ENCODE data around the gene SCFD1.
"Not testable (repeated sequence)": the region's sequence is repeated elsewhere in the genome, so short reads cannot be mapped to it uniquely, and the experiment has no call there.

The SCFD1 gene

GRCh38 chr14:30625533-30625932 is 3.4 kb downstream of the SCFD1 start:
- ChIA-PET POLR2A (interaction anchor here (1.0 kb wide), 1 partner anchor 14 kb away, joined by 3 read pairs; no protein-coding TSS in a partner anchor), CTCF (no interaction called here)
- DNase-seq (ENCODE audit: extremely low spot score), result no peak
- no peak for TF ChIP-seq L3MBTL2 (conservative IDR thresholded peaks at IDR 0.05)
- TF ChIP-seq HDGF (IDR thresholded peaks at IDR 0.05; ENCODE audit: borderline replicate concordance), result no peak
- TF ChIP-seq BHLHE40 (IDR thresholded peaks at IDR 0.05; ENCODE audit: borderline replicate concordance), result no peak
- TF ChIP-seq TARDBP (IDR thresholded peaks at IDR 0.05), result no peak
- no peak for TF ChIP-seq ZNF384 (IDR thresholded peaks at IDR 0.05)
- TF ChIP-seq ARNT (IDR thresholded peaks at IDR 0.05), result no peak
- TF ChIP-seq SP1 (IDR thresholded peaks at IDR 0.05), result no peak
- no peak for TF ChIP-seq SUZ12 (IDR thresholded peaks at IDR 0.05)
- no peak for TF ChIP-seq NFRKB (IDR thresholded peaks at IDR 0.05)
- TF ChIP-seq FOXA1 (IDR thresholded peaks at IDR 0.05), result no peak
- TF ChIP-seq ELF4 (IDR thresholded peaks at IDR 0.05), result no peak
- TF ChIP-seq CTBP1 (IDR thresholded peaks at IDR 0.05; ENCODE audit: borderline replicate concordance), result no peak
- TF ChIP-seq FOXK2 (IDR thresholded peaks at IDR 0.05), result no peak
- no peak for TF ChIP-seq LEF1 (IDR thresholded peaks at IDR 0.05; ENCODE audit: borderline replicate concordance)
- TF ChIP-seq FOXM1 (IDR thresholded peaks at IDR 0.05; ENCODE audit: borderline replicate concordance), result no peak
- TF ChIP-seq, protein P1, sequence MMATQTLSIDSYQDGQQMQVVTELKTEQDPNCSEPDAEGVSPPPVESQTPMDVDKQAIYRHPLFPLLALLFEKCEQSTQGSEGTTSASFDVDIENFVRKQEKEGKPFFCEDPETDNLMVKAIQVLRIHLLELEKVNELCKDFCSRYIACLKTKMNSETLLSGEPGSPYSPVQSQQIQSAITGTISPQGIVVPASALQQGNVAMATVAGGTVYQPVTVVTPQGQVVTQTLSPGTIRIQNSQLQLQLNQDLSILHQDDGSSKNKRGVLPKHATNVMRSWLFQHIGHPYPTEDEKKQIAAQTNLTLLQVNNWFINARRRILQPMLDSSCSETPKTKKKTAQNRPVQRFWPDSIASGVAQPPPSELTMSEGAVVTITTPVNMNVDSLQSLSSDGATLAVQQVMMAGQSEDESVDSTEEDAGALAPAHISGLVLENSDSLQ (IDR thresholded peaks at IDR 0.05), result no peak

- POLR2A ChIA-PET; CTCF ChIA-PET; DNase-seq (ENCODE audit: extremely low spot score): not testable (repeated sequence)
Observed at GRCh38 chr14:30629432-30629831, 7.3 kb downstream of the SCFD1 start.

- ChIA-PET CTCF (no interaction called here), POLR2A (no interaction called here)
- no peak for DNase-seq (ENCODE audit: extremely low spot score)
- TF ChIP-seq ARNT (IDR thresholded peaks at IDR 0.05) (no peak), FOXK2 (IDR thresholded peaks at IDR 0.05) (no peak), SP1 (IDR thresholded peaks at IDR 0.05) (no peak), BHLHE40 (IDR thresholded peaks at IDR 0.05; ENCODE audit: borderline replicate concordance) (no peak), TARDBP (IDR thresholded peaks at IDR 0.05) (no peak), L3MBTL2 (conservative IDR thresholded peaks at IDR 0.05) (no peak), LEF1 (IDR thresholded peaks at IDR 0.05; ENCODE audit: borderline replicate concordance) (no peak), FOXM1 (IDR thresholded peaks at IDR 0.05; ENCODE audit: borderline replicate concordance) (no peak), ELF4 (IDR thresholded peaks at IDR 0.05) (no peak), SUZ12 (IDR thresholded peaks at IDR 0.05) (no peak), HDGF (IDR thresholded peaks at IDR 0.05; ENCODE audit: borderline replicate concordance) (no peak), NFRKB (IDR thresholded peaks at IDR 0.05) (no peak)
- TF ChIP-seq, protein P1 (IDR thresholded peaks at IDR 0.05), result no peak
Observed at GRCh38 chr14:30630248-30630647, 8.1 kb downstream of the SCFD1 start.

DNA sequence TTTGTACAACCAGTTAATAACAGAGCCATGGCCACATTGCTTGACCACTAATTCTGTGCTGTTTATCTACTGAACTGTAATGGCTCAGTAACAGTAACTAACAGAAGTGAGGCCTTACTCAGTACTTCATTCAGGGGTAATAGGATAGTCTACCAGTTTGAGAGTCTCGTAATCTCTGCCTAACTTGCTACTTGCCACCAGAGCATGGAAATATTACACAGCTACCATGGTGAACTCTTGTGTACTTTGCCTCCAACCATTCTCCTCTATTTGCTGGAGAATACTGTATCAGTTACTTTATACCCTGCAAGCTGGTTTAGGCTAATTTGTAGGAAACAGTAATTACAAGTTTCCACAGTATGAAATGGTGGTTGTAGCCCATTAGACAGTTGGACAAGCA is 10.6 kb downstream of the SCFD1 start:
- ChIA-PET POLR2A (interaction anchor here (1.3 kb wide), 1 partner anchor 11 kb away, joined by 3 read pairs; the partner anchor contains the start of gene SCFD1), CTCF (no interaction called here)
- TF ChIP-seq ZNF384 (IDR thresholded peaks at IDR 0.05) (no peak), LEF1 (IDR thresholded peaks at IDR 0.05; ENCODE audit: borderline replicate concordance) (no peak), FOXA1 (IDR thresholded peaks at IDR 0.05) (no peak), ARNT (IDR thresholded peaks at IDR 0.05) (no peak), CTBP1 (IDR thresholded peaks at IDR 0.05; ENCODE audit: borderline replicate concordance) (no peak), HDGF (IDR thresholded peaks at IDR 0.05; ENCODE audit: borderline replicate concordance) (no peak), SP1 (IDR thresholded peaks at IDR 0.05) (no peak), TARDBP (IDR thresholded peaks at IDR 0.05) (no peak), FOXK2 (IDR thresholded peaks at IDR 0.05) (no peak), FOXM1 (IDR thresholded peaks at IDR 0.05; ENCODE audit: borderline replicate concordance) (no peak), NFRKB (IDR thresholded peaks at IDR 0.05) (no peak), ELF4 (IDR thresholded peaks at IDR 0.05) (no peak), BHLHE40 (IDR thresholded peaks at IDR 0.05; ENCODE audit: borderline replicate concordance) (no peak), L3MBTL2 (conservative IDR thresholded peaks at IDR 0.05) (no peak), SUZ12 (IDR thresholded peaks at IDR 0.05) (no peak)
- TF ChIP-seq, protein P1 (IDR thresholded peaks at IDR 0.05), result no peak
- DNase-seq (ENCODE audit: extremely low spot score), result no peak

DNA sequence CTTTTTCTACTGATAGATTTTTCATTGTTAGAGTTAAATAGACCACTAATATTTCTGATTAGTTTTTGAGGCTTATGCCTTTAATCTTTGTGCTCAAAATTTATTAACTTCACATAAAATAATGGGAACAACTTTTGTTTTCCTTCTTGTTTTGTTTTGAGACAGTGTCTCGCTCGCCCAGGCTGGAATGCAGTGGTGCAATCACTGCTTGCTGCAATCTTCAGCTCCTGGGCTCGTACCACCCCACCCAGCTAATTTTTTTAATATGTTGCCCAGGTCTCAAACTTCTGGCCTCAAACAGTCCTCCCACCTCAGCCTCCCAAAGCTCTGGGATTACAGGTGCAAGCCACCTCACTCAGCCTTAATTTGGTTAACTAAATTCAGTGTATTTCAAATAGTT is 16.8 kb downstream of the SCFD1 start:
- ChIA-PET POLR2A (no interaction called here), CTCF (no interaction called here)
- TF ChIP-seq FOXM1 (IDR thresholded peaks at IDR 0.05; ENCODE audit: borderline replicate concordance) (no peak), FOXA1 (IDR thresholded peaks at IDR 0.05) (no peak), HDGF (IDR thresholded peaks at IDR 0.05; ENCODE audit: borderline replicate concordance) (no peak), ARNT (IDR thresholded peaks at IDR 0.05) (no peak), SUZ12 (IDR thresholded peaks at IDR 0.05) (no peak), BHLHE40 (IDR thresholded peaks at IDR 0.05; ENCODE audit: borderline replicate concordance) (no peak)
- TF ChIP-seq, protein P1 (IDR thresholded peaks at IDR 0.05), result no peak
- no peak for DNase-seq (ENCODE audit: extremely low spot score)

- TF ChIP-seq SP1 (IDR thresholded peaks at IDR 0.05), result no peak
- no peak for TF ChIP-seq SUZ12 (IDR thresholded peaks at IDR 0.05)
- TF ChIP-seq TARDBP (IDR thresholded peaks at IDR 0.05), result no peak
- ChIA-PET POLR2A (no interaction called here), CTCF (no interaction called here)
- DNase-seq (ENCODE audit: extremely low spot score), result no peak
Observed at GRCh38 chr14:30641207-30641606, 19.1 kb downstream of the SCFD1 start.

GRCh38 chr14:30644462-30644861 is 22.3 kb downstream of the SCFD1 start:
- DNase-seq (ENCODE audit: extremely low spot score); CTCF ChIA-PET; POLR2A ChIA-PET: not testable (repeated sequence)
